Neutrophil (primary cell): Measurements from ENCODE around the gene PRDM16.

ENCODE experiments used
- H3K27ac ChIP-seq: fragments of 200-600 bp; sonication (generic); 2 replicates; pipeline ENCODE4 v1.5.1; 2016; ENCODE audit warnings: mild to moderate bottlenecking, moderate library complexity
- H3K27me3 ChIP-seq: fragments of 200-600 bp; sonication (generic); 2 replicates; pipeline ENCODE4 v1.6.0; 2016; ENCODE audit warnings: mild to moderate bottlenecking
- H3K36me3 ChIP-seq: fragments of 200-600 bp; sonication (generic); 2 replicates; pipeline ENCODE4 v1.5.1; 2017
- H3K4me1 ChIP-seq, 2 experiments: fragments of 200-600 bp in 1 of 2; sonication (generic) in 1 of 2; 1 replicate in 1 of 2; 2 replicates in 1 of 2; pipeline versions ENCODE4 v1.5.1 to v1.6.1; 2013 to 2016; ENCODE audit warnings: low read depth in 1 of 2, low read length in 1 of 2, mild to moderate bottlenecking in 1 of 2, moderate library complexity in 1 of 2; ENCODE audit not compliant: control insufficient read depth in 1 of 2, insufficient read depth in 1 of 2
- H3K4me3 ChIP-seq, 2 experiments: fragments of 200-600 bp in 1 of 2; sonication (generic) in 1 of 2; 1 replicate in 1 of 2; 2 replicates in 1 of 2; pipeline ENCODE4 v1.5.1; 2013 to 2016; ENCODE audit warnings: low read depth in 1 of 2, low read length in 1 of 2, mild to moderate bottlenecking in 1 of 2, moderate library complexity in 1 of 2
- H3K9me3 ChIP-seq: fragments of 200-600 bp; sonication (generic); 2 replicates; pipeline ENCODE4 v1.5.1; 2016
- TF ChIP-seq, protein P1 (sequence below): fragments of 200-600 bp; sonication (generic); IDR thresholded peaks from 2 replicates; pipeline ENCODE4 v1.5.1; 2016; ENCODE audit warnings: antibody characterized with exemption

The PRDM16 gene

GRCh38 chr1:3155926-3156220, 86.9 kb downstream of the PRDM16 start:
- TF ChIP-seq, protein P1, sequence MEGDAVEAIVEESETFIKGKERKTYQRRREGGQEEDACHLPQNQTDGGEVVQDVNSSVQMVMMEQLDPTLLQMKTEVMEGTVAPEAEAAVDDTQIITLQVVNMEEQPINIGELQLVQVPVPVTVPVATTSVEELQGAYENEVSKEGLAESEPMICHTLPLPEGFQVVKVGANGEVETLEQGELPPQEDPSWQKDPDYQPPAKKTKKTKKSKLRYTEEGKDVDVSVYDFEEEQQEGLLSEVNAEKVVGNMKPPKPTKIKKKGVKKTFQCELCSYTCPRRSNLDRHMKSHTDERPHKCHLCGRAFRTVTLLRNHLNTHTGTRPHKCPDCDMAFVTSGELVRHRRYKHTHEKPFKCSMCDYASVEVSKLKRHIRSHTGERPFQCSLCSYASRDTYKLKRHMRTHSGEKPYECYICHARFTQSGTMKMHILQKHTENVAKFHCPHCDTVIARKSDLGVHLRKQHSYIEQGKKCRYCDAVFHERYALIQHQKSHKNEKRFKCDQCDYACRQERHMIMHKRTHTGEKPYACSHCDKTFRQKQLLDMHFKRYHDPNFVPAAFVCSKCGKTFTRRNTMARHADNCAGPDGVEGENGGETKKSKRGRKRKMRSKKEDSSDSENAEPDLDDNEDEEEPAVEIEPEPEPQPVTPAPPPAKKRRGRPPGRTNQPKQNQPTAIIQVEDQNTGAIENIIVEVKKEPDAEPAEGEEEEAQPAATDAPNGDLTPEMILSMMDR: no peak
- Histone ChIP-seq H3K27me3 (peaks cover 68% of the 10 kb centered on the region), H3K9me3 (no peaks in the 10 kb centered on the region), H3K4me3 (no peak overlapping the region), H3K27ac (no peak overlapping the region), H3K36me3 (no peaks in the 10 kb centered on the region), H3K4me1 (no peaks in the 10 kb centered on the region)

DNA sequence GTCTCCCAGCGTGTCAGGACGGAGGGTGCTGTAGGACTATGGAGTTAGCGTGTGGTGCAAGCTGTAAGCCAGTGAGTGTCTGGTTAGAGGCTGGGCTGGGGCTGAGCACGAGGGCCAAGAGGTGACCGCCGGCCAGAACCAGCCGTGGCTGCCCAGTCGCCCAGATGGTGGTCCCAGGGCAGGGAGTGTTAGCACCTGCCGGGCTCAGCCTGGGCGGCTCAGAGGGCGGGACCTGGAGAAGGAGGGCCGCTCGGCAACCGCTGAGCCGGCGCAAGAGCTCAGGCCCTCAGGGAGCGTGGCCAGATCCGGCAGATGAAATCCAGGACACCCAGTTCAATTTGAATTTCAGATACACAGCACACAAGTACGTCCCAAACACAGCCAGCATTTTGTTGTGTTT, 87.9 kb downstream of the PRDM16 start:
- Histone ChIP-seq H3K4me3 (no peak overlapping the region), H3K4me1 (no peaks in the 10 kb centered on the region), H3K9me3 (no peaks in the 10 kb centered on the region), H3K27ac (no peak overlapping the region), H3K36me3 (no peaks in the 10 kb centered on the region), H3K27me3 (peaks cover 78% of the 10 kb centered on the region)
- TF ChIP-seq, protein P1: no peak

GRCh38 chr1:3158347-3158746, 89.3 kb downstream of the PRDM16 start:
- TF ChIP-seq, protein P1: no peak
- H3K36me3 ChIP-seq: no peaks in the 10 kb centered on the region
- H3K9me3 ChIP-seq: no peaks in the 10 kb centered on the region
- peaks cover 78% of the 10 kb centered on the region for H3K27me3 ChIP-seq
- no peaks in the 10 kb centered on the region for H3K4me1 ChIP-seq
- no peak overlapping the region for H3K4me3 ChIP-seq
- no peak overlapping the region for H3K27ac ChIP-seq

GRCh38 chr1:3159121-3159520, 90.1 kb downstream of the PRDM16 start:
- TF ChIP-seq, protein P1: no peak
- no peaks in the 10 kb centered on the region for H3K9me3 ChIP-seq
- no peak overlapping the region for H3K27ac ChIP-seq
- no peak overlapping the region for H3K4me3 ChIP-seq
- H3K36me3 ChIP-seq: no peaks in the 10 kb centered on the region
- H3K27me3 ChIP-seq: peaks cover 74% of the 10 kb centered on the region
- no peaks in the 10 kb centered on the region for H3K4me1 ChIP-seq

- Histone ChIP-seq H3K4me1 (no peaks in the 10 kb centered on the region), H3K36me3 (no peaks in the 10 kb centered on the region), H3K9me3 (no peaks in the 10 kb centered on the region), H3K4me3 (no peak overlapping the region), H3K27me3 (peaks cover 66% of the 10 kb centered on the region), H3K27ac (no peak overlapping the region)
- TF ChIP-seq, protein P1: no peak
These were observed 91.0 kb downstream of the PRDM16 start for GRCh38 chr1:3159996-3160395.

GRCh38 chr1:3160647-3161145, 91.7 kb downstream of the PRDM16 start:
- Histone ChIP-seq H3K4me3 (no peak overlapping the region), H3K27me3 (peaks cover 59% of the 10 kb centered on the region), H3K27ac (no peak overlapping the region), H3K9me3 (no peaks in the 10 kb centered on the region), H3K4me1 (no peaks in the 10 kb centered on the region), H3K36me3 (no peaks in the 10 kb centered on the region)
- TF ChIP-seq, protein P1: no peak
